ENCODE data around the gene SOX1.

Gene SOX1

DNA sequence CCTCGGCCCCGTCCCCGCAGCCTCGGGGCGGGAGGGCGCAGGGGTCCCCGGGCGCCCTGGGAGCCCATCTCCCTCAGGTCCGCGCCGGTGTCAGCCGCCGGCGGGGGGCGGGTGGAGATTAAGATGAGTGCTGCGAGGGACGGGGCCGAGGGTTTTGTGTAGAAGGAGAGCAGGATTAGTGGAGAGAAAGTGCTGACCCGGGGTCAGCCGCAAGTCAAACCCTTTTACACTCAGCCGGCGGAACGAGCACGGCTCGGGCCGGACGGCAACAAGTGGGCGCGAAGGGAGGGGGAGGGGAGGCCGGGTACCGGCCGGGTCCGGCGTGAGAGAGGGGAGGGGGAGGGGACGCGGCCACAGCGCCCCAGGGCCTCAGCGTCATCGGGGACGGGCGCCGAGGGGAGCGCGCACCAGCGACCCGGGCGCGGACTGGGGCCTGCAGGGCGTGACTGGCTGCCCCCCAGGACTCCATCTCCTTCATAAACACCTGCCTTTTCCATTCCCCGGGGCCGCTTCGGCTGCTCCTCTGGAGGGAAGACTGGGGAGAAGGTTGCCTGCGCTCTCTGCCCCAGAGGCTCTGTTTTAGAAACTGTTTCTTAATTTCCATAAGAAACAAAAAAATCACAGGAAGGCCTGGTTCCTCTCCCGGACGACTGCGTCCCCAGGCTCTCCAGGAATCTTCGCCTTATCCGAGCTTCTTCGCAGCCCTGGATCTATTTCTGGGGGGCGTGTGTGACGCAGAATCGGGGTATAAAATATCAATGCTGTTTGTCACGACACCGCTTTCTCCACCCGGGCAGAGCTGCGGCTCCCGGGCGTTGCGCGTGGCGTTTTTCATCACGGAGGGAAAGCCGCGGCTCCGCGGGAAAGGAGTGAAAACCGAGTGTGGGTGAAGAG is 6.5 kb downstream of the SOX1 start:
- DNase-seq, result no peak

DNA sequence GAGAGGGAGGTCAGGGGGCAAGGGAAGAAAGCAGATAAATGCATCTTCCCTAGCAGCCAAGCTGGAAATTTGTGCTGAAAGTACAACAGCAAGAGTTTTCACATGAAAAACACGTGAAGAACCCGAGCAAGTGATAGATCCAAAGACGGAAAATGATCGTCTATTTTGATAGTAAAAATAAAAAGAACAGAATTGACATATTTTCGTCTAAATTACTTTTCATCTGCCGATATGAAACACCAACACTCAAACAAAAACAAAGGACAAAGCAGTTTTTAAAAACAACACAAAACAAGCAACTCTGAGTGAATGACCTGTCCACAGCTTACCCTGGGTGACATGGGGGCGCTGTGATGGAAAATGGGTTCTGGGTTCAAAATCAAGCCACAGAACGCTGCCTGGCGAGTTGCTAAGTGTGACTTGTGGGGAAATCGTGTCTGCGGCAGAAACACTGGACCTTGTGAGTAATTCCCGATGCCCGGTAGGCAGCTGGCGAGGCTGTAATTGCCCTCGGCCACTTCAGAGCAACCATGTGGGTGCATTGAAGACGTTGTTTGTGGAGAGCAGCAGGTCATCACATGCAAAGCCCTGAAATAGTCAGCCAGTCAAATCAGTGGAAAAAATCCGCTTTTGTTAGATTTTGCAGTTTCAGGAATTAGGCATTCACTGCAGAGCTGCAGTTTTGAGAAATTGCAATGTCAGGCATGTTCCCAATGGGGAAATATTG is 7.4 kb downstream of the SOX1 start:
- DNase-seq, result no peak

DNA sequence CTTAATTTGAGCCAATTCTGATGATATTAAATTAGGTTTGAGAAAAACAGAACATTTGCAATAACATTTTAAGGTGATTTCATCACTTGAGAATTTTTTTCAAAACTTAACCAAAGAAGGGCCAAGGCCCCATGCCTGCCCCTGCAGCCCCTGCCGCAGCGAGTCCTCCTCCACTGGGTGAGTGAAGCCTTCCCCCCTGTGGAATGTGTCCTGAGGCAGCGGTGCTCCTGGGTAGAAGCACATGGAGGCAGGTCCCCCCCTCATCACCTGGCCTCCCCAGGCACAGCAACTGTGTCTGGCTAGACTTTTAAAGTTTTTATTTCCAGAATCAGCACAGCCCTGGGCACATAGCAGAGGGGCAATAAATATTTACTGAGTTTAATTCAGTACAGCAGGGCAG is 10.8 kb downstream of the SOX1 start:
- DNase-seq, result no peak

DNA sequence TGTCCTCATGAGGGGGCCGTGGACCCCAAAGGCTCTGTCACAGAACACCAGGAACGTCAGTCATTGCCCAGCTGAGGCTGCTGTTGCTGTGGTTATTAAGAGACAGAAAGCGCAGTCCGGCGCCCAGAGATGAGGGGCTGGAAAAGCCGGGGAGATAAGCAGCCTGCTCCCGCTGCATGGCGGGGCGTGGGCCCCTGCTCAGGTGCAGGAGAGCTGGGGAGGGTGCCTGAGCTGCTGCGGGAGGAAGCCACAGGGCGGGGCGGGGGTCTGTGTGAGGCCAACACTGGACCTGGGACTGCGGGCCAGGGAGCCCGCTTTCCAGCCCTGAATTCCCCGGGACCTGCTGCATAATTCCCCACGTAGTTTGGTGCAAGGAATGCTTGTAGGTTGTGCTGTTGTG is 11.3 kb downstream of the SOX1 start:
- no peak for DNase-seq

GRCh38 chr13:112078879-112079531 is 12.1 kb downstream of the SOX1 start:
- DNase-seq, result no peak

- DNase-seq, result no peak
Observed at GRCh38 chr13:112079696-112080095, 12.7 kb downstream of the SOX1 start.

DNA sequence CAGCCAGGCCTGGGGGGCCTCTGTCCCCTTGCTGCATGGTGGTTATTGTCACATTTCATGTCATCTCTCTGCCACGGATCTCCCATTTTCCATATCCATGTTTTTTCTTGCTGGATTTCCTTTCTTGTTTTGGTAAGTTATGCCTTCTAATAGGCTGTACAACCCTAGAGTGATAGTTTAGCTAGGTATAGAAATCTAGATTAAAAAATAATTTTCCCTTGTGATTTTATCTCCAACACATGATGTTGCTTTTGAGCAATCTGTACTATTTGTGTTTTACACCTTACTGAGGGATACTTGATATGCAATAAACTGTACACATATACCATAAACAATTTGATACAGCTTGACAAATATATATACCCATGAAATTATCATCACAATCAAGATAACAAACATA is 17.0 kb downstream of the SOX1 start:
- DNase-seq, result no peak

GRCh38 chr13:112092453-112092852 is 25.5 kb downstream of the SOX1 start:
- no peak for DNase-seq

GRCh38 chr13:112095354-112095753 is 28.4 kb downstream of the SOX1 start:
- no peak for DNase-seq

DNA sequence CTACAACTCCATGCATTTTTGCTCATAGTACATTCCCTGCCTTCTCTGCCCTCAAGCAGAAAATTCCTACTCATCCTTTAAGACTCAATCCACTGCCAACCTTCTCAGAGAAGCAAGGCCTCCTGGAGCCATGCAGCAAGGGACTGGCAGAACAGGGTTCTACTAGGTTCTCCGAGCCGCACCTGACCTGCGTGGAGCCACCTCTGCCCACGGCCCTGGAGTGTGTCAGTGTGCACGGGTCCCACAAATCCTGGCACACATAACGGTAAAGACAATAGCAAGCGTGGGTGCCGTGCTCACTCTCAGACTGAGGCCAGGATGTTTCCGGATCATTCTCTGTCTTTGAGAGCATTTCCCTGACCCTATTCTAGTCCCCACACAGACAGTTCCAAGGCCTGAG is 30.0 kb downstream of the SOX1 start:
- DNase-seq, result no peak

- no peak for DNase-seq
Observed at GRCh38 chr13:112097770-112098169, 30.8 kb downstream of the SOX1 start.

GRCh38 chr13:112098699-112099098 is 31.8 kb downstream of the SOX1 start:
- no peak for DNase-seq

DNA sequence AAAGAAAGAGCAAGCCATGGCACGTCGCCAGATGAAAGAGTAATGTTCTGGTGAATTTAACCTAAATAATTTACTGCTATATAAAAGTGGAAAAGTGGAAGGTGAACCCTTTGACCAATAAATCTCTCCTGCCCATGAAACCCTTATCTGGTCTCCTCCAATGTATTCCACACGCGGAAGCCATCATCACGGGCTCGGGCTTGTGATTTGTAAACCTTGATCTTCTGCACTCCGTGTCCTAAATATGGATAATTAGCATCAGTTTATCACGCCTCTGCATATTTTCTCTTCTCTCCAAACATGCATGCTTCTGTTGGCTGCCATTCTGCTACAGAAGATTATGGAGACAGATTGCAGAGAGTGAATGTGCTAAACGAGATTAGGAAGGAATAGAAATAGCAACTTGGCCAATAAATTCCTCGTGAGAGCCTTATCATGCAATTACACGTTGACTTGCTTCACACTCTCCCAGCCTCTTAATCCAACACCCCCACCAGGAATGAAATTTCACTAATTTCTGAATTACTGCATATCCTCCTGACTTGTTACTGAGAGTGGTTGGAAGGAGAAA is 34.5 kb downstream of the SOX1 start:
- no peak for DNase-seq

GRCh38 chr13:112102243-112102642 is 35.3 kb downstream of the SOX1 start:
- DNase-seq, result no peak

DNA sequence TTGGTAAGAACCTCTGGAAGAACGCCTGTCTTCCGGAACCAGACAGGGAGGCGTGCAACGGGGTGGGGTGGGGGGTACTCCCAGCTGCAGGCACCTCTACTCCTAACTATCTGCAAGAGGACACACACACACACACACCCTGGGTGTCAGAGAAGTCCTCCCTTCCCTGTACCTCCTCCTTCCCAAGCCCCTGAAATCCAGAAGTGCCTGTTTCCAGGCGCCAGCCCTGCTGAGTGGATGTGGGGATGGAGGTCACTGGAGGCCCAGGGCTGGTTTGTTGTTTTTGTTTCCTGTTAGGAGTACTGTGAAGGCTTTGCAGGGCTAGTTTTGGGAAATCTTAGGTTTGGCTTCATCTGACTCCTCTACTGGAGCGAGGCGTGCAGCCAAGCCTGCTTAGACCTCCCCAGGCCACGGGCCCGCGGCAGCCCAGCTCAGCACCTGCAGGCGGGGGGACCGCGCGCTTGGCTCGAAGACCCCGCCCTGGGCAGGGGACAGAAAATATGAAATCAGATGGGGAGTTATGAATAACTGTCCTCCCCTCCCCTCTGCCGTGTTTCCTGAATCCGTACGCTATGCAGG is 36.4 kb downstream of the SOX1 start:
- no peak for DNase-seq

DNA sequence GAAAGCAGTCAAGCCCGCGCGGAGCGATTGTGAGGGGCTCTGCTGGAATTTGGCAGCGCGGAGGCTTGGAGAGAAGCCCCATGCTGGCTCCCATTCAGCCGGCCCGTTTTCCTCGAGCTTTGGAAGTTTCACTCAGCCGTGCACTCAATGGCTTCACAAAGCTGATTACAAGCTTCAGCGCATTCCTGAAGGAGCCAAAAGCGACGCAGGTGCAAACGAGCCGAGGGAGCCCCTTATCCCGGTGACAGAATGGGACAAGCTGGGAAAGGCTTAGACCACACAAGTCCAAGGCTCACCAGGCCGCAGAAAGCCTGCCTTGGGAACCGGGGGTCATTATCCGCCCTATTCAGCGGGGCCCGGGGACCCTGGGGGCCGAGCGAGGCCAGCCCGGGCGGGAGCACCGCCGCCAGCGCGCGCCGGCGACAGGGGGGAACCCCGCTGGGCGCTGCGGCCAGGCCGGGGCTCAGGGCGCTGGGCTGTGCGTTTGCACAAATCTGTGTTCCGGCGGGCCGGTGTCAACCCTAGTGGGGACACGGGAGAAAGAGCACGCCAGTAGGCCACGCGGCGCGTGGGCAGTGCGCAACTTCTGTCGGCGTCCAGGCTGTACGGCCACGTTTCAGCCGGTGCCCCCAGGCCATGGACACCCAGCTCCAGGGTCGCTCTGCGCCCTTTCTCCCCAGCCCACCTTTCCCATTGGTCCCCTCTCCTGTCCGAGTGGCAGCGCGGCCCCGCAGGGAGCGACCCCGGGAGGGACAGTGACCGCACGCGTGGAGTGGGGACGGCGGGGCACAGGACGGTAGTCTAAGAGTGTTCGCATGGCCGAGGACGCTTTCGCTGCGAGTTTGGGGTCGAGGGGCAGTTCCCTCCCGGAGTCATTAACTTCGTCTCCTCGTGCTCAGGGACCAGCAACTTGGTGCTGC is 37.3 kb downstream of the SOX1 start:
- no peak for DNase-seq

DNA sequence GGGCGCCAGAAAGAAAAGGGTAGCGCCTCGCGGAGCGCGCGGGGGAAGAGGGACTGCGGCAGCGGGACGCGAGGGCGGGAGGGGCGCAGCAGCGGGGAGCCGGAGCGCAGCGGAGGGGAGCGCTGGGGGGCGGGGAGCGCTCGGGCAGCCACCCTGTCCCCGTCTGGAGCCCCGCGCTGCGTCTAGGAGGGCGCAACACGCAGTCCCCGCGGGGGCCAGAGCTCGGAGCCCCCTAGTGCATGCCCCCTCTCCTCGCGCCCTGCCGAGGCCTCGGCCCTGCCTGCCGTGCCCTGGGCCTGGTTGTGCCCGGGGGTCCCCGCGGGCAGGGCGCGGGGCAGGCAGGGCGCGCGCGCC is 37.9 kb downstream of the SOX1 start:
- DNase-seq, result no peak

DNA sequence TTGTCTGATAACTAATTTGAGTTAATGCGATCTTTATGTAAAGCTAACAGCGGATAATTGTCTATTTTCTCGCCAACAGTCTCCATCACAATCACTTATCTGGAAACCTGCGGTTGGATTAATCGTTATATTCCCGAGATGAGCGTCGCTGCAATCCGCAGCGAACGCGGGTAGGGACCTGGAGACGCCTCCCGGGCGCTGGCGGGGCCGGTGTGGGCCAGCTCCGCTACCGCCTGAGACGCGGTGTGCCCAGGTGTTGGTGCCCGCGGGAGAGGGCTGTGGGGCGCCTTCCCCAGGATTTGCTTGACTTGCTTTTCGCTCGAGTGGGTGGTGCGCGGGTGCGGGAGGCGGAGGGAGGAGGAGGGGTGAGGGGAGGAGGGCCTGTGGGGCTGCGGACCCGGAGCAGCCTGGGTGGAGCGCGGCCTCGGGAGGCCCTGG is 38.3 kb downstream of the SOX1 start:
- no peak for DNase-seq

DNA sequence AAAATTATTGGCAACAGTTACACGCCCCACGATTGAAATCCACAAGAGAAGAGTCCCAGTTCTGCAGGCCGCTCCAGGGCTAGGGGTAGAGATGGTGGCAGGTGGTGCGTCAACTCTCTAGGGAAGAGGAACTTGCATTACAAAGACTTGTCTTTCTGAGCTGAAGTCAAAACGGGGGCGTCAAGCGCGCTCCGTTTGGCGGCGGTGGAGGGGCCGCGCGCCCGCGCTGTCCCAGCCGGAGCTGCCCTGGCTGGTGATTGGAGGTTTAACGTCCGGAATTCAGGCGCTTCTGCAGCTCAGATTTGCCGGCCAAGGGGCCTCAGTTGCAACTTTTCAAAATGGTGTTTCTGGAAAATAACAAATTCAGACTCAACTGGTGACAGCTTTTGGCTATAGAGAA is 38.9 kb downstream of the SOX1 start:
- no peak for DNase-seq

GRCh38 chr13:112106478-112107141 is 39.7 kb downstream of the SOX1 start:
- no peak for DNase-seq

DNA sequence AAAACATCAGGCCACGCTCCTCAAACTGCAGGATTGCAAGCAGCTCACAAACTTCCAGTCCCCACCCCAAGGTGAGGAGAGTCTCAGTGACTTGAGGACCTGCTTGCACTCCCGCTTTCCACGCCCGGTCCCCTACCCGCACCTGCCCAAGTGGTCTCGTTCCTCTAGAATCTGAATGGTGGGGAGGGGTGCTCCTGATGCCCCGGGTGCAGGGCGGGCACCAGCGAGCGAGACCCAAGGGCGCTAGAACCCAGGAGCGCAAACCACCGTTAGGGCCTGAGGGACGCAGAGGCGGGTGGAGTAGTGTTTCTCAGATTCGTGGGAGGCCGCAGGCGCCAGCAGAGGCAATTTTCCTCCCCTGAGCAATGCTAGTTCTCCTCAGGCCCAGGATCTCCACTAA is 40.3 kb downstream of the SOX1 start:
- DNase-seq, result no peak
